NCI-H1436 treated with DMSO at 0.1 percent for 48 hours (cell line): Measurements from ENCODE around the gene LDB2.
"Not testable (repeated sequence)": the region's sequence is repeated elsewhere in the genome, so short reads cannot be mapped to it uniquely, and the experiment has no call there.

ENCODE experiments used
- DNase-seq: peaks from one replicate; lab custom pipeline; 2025; lab: John Stamatoyannopoulos, UW

The LDB2 gene

GRCh38 chr4:16646459-16646858 is 252.0 kb downstream of the LDB2 start:
- DNase-seq, result no peak

- DNase-seq, result no peak
These were observed 254.6 kb downstream of the LDB2 start for GRCh38 chr4:16643893-16644292.

- DNase-seq, result no peak
These were observed 255.5 kb downstream of the LDB2 start for GRCh38 chr4:16642897-16643296.

- DNase-seq, result no peak
These were observed 256.5 kb downstream of the LDB2 start for GRCh38 chr4:16641971-16642370.

- DNase-seq, result no peak
These were observed 261.4 kb downstream of the LDB2 start for GRCh38 chr4:16636912-16637630.

GRCh38 chr4:16636304-16636703 is 262.1 kb downstream of the LDB2 start:
- no peak for DNase-seq

GRCh38 chr4:16629274-16629673 is 269.2 kb downstream of the LDB2 start:
- not testable (repeated sequence) for DNase-seq

GRCh38 chr4:16628835-16629234 is 269.6 kb downstream of the LDB2 start:
- DNase-seq, result not testable (repeated sequence)

GRCh38 chr4:16627999-16628398 is 270.4 kb downstream of the LDB2 start:
- no peak for DNase-seq

- no peak for DNase-seq
These were observed 271.5 kb downstream of the LDB2 start for GRCh38 chr4:16626945-16627344.

GRCh38 chr4:16622826-16623225 is 275.6 kb downstream of the LDB2 start:
- no peak for DNase-seq

GRCh38 chr4:16617435-16617834 is 281.0 kb downstream of the LDB2 start:
- no peak for DNase-seq

- DNase-seq, result no peak
These were observed 281.4 kb downstream of the LDB2 start for GRCh38 chr4:16617011-16617410.

GRCh38 chr4:16609170-16609758 is 289.2 kb downstream of the LDB2 start:
- DNase-seq, result no peak

- DNase-seq, result no peak
These were observed 289.8 kb downstream of the LDB2 start for GRCh38 chr4:16608611-16609125.

GRCh38 chr4:16608123-16608522 is 290.3 kb downstream of the LDB2 start:
- no peak for DNase-seq

- no peak for DNase-seq
These were observed 291.0 kb downstream of the LDB2 start for GRCh38 chr4:16607241-16608066.

- DNase-seq, result no peak
These were observed 291.8 kb downstream of the LDB2 start for GRCh38 chr4:16606691-16607090.

GRCh38 chr4:16603178-16603577 is 295.3 kb downstream of the LDB2 start:
- DNase-seq, result no peak

GRCh38 chr4:16598597-16599206 is 299.7 kb downstream of the LDB2 start:
- no peak for DNase-seq

- no peak for DNase-seq
These were observed 300.4 kb downstream of the LDB2 start for GRCh38 chr4:16597845-16598596.

- DNase-seq, result no peak
These were observed 301.0 kb downstream of the LDB2 start for GRCh38 chr4:16597443-16597842.
